SKM-1 (cell line): Measurements from ENCODE around the gene SCARB1.

Source experiments
- DNase-seq: peaks from one replicate; lab custom pipeline; 2025; ENCODE audit not compliant: unreplicated experiment; lab: John Stamatoyannopoulos, UW

SCARB1 gene

GRCh38 chr12:124746649-124747425 lies 116.8 kb downstream of the SCARB1 start:
- no peak for DNase-seq

GRCh38 chr12:124745891-124746570 lies 117.6 kb downstream of the SCARB1 start:
- DNase-seq, result no peak

- no peak for DNase-seq
Measured at GRCh38 chr12:124745465-124745890, 118.2 kb downstream of the SCARB1 start.

GRCh38 chr12:124744659-124745464 lies 118.8 kb downstream of the SCARB1 start:
- DNase-seq, result no peak

- DNase-seq, result no peak
Measured at GRCh38 chr12:124744273-124744640, 119.4 kb downstream of the SCARB1 start.

GRCh38 chr12:124743479-124744272 lies 120.0 kb downstream of the SCARB1 start:
- no peak for DNase-seq

GRCh38 chr12:124742678-124743077 lies 121.0 kb downstream of the SCARB1 start:
- DNase-seq, result no peak

GRCh38 chr12:124742111-124742510 lies 121.6 kb downstream of the SCARB1 start:
- DNase-seq, result no peak

GRCh38 chr12:124741211-124741610 lies 122.5 kb downstream of the SCARB1 start:
- DNase-seq, result no peak

GRCh38 chr12:124740691-124741137 lies 123.0 kb downstream of the SCARB1 start:
- DNase-seq, result no peak

GRCh38 chr12:124739953-124740561 lies 123.6 kb downstream of the SCARB1 start:
- no peak for DNase-seq

GRCh38 chr12:124738636-124739467 lies 124.8 kb downstream of the SCARB1 start:
- DNase-seq, result no peak

- DNase-seq, result no peak
Measured at GRCh38 chr12:124737772-124738635, 125.7 kb downstream of the SCARB1 start.

- DNase-seq, result no peak
Measured at GRCh38 chr12:124737040-124737419, 126.6 kb downstream of the SCARB1 start.

GRCh38 chr12:124736115-124737039 lies 127.3 kb downstream of the SCARB1 start:
- DNase-seq, result no peak

- DNase-seq, result peak; percentile 50
Measured at GRCh38 chr12:124734224-124734788, 129.4 kb downstream of the SCARB1 start.

GRCh38 chr12:124733086-124733485 lies 130.6 kb downstream of the SCARB1 start:
- DNase-seq, result no peak
